HFF-Myc (cell line): ENCODE results near the gene CTNND2.

Source experiments
- DNase-seq: peaks from one replicate; pipeline ENCODE4 v3.0.0-alpha.2; 2011; ENCODE audit warnings: low read depth; ENCODE audit errors: extremely low read depth
- H3K4me3 ChIP-seq: replicated peaks from 2 replicates; pipeline ENCODE4 v1.5.1; 2011; ENCODE audit warnings: low read depth, mild to moderate bottlenecking, control low read depth, low read length
- CTCF ChIP-seq: IDR thresholded peaks from 2 replicates; pipeline ENCODE4 v1.5.1; 2012; ENCODE audit warnings: mild to moderate bottlenecking, low read depth, low read length, control low read depth; ENCODE audit errors: missing control alignments

CTNND2 gene

GRCh38 chr5:10987276-10987924 lies 916.8 kb downstream of the CTNND2 start:
- no peak for DNase-seq
- no peak overlapping the region for H3K4me3 ChIP-seq
- no peak for TF ChIP-seq CTCF

GRCh38 chr5:10985721-10986110 lies 918.5 kb downstream of the CTNND2 start:
- no peak for TF ChIP-seq CTCF
- DNase-seq: no peak
- no peak overlapping the region for H3K4me3 ChIP-seq

GRCh38 chr5:10985091-10985720 lies 919.0 kb downstream of the CTNND2 start:
- TF ChIP-seq CTCF: no peak
- no peak overlapping the region for H3K4me3 ChIP-seq
- no peak for DNase-seq

GRCh38 chr5:10984021-10984715 lies 920.1 kb downstream of the CTNND2 start:
- DNase-seq: no peak
- H3K4me3 ChIP-seq: no peak overlapping the region

DNA sequence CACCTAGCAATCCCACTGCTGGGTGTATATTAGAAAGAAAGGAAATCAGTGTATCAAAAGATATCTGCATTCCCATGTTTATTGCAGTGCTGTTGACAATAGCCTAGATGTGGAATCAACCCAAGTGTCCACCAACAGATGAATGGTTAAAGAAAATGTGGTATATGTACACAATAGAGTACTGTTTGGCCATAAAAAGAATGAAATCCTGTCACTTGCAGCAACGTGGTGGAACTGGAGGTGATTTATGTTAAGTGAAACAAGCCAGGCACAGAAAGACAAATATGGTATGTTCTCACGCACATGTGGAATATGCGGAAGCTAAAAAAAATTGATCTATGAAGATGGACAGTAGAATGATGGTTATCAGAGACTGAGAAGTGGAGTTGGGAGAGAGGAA lies 921.6 kb downstream of the CTNND2 start:
- H3K4me3 ChIP-seq: no peak overlapping the region
- DNase-seq: no peak
- no peak for TF ChIP-seq CTCF

More at GRCh38 chr5:10984021-10984715, 920.1 kb downstream of the CTNND2 start:
- no peak for TF ChIP-seq CTCF

DNA sequence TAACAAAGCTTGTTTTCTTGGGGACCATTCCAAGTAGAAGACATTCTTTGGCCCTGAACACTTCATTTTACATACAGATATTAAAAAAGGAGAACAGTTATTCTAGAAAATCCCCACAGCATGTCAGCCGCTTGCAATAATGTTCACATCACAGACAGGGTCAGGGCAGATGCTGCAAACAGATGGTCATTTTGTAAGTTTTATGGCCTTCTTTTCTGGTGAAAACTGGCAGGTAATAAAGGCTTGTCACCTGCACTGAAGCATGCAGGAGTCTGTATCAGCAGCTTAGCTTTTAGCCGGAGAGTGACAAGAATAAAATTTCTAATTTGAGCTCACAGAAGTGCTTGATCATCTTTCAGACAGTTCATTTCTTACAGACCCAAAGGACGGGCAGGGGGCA lies 922.3 kb downstream of the CTNND2 start:
- H3K4me3 ChIP-seq: no peak overlapping the region
- no peak for DNase-seq

More for the DNA sequence above, 922.3 kb downstream of the CTNND2 start:
- no peak for TF ChIP-seq CTCF
